Left lung (tissue), 10 donors: ENCODE results near the gene SENP3. TPM values are rescaled to one million over a fixed set of nuclear protein-coding genes. Genes with fewer than 3 reads are reported as not detected.

Source experiments
- ATAC-seq: fragments of 200-7000 bp; cut with Tn5 transposase; one replicate; pipeline ENCODE4 v1.9.1; 2020; ENCODE audit warnings: moderate library complexity
- DNase-seq, 4 donors: peaks; one replicate each; pipeline ENCODE4 v3.0.0-alpha.2; 2013 to 2020
- H3K27ac ChIP-seq, 2 donors: fragments of 200-600 bp; sonication (generic) in 1 of 2; one replicate each; pipeline versions ENCODE4 v1.5.0 to v1.8.0; 2020 to 2021
- H3K27me3 ChIP-seq, 2 donors: fragments of 200-600 bp; sonication (generic) in 1 of 2; one replicate each; pipeline versions ENCODE4 v1.5.0 to v1.8.0; 2020 to 2021
- H3K36me3 ChIP-seq, 2 donors: fragments of 200-600 bp; sonication (generic) in 1 of 2; one replicate each; pipeline versions ENCODE4 v1.5.0 to v1.8.0; 2020 to 2021
- H3K4me1 ChIP-seq, 2 donors: fragments of 200-600 bp; one replicate each; pipeline ENCODE4 v1.8.0; 2021
- H3K4me3 ChIP-seq, 2 donors: fragments of 200-600 bp; sonication (generic) in 1 of 2; one replicate each; pipeline versions ENCODE4 v1.5.0 to v1.8.0; 2020 to 2021; ENCODE audit warnings: mild to moderate bottlenecking in 1 of 2
- H3K9me3 ChIP-seq, 2 donors: fragments of 200-600 bp; sonication (generic) in 1 of 2; one replicate each; pipeline versions ENCODE4 v1.5.0 to v1.8.0; 2020 to 2021
- intact Hi-C, 2 donors: fragments of 100-400 bp; cut with DNase I; formaldehyde crosslinking; loops; one replicate each; pipeline versions ENCODE4 v1.11.2 to v1.14.2; 2022
- polyA plus RNA-seq, 6 donors: library from polyadenylated mRNA; unstranded; fragments of 120-200 nt; gene quantifications; one replicate each; pipeline ENCODE4 v1.2.1, GENCODE V29; 2013; ENCODE audit not compliant: insufficient read length in 6 of 6
- total RNA-seq, 2 donors: library from RNA; stranded (reverse); fragmentation: NEBNext Ultra II Directional; extraction: Animal tissue kit (Norgen Biotek cat#: 25700); gene quantifications; one replicate each; pipeline ENCODE4 v1.2.1, GENCODE V29; 2021
- TF ChIP-seq, protein P1 (sequence below), 2 donors: fragments of 200-600 bp; sonication (generic) in 1 of 2; IDR thresholded peaks; one replicate each; pipeline versions ENCODE4 v1.5.0 to v1.8.0; 2021; ENCODE audit warnings: antibody characterized with exemption in 2 of 2
- donor health status: DM: no; HTN: yes; CAD: no.
- donor health status: DM: no; HTN: no; CAD: no.

The SENP3 gene
- total and polyA plus RNA-seq, 8 donors, result 43.5 to 72.5 (median 67.9) TPM

DNA sequence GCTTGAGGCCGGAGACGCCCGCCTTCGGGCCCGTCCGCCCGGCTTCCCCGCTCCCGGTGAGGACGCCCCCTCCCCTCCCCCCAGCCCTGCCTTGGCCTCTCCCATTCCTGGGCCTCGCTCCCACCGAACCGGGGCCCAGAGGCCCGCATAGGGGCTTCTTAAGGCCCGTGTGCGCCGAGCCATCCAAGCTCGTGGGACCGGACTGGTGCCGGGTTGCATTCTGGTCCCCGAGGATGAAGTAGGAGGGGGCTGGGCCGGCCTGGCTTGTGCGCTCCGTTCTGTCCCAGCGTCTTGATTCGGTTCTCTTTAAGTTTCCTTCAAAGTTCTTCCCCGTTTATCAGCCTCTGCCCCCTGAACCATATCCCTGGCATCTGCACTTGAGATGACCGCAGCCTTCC lies 488 bp downstream of the SENP3 start:
- TF ChIP-seq, protein P1, sequence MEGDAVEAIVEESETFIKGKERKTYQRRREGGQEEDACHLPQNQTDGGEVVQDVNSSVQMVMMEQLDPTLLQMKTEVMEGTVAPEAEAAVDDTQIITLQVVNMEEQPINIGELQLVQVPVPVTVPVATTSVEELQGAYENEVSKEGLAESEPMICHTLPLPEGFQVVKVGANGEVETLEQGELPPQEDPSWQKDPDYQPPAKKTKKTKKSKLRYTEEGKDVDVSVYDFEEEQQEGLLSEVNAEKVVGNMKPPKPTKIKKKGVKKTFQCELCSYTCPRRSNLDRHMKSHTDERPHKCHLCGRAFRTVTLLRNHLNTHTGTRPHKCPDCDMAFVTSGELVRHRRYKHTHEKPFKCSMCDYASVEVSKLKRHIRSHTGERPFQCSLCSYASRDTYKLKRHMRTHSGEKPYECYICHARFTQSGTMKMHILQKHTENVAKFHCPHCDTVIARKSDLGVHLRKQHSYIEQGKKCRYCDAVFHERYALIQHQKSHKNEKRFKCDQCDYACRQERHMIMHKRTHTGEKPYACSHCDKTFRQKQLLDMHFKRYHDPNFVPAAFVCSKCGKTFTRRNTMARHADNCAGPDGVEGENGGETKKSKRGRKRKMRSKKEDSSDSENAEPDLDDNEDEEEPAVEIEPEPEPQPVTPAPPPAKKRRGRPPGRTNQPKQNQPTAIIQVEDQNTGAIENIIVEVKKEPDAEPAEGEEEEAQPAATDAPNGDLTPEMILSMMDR (IDR thresholded peaks at IDR 0.05), result no peak
- intact Hi-C loops, result loop anchor here in 1 of 2 donors (5.0 kb wide), 2 partner anchors 50 to 205 kb away; partner anchors contain the start of gene TMEM95
- ATAC-seq, result no peak

DNA sequence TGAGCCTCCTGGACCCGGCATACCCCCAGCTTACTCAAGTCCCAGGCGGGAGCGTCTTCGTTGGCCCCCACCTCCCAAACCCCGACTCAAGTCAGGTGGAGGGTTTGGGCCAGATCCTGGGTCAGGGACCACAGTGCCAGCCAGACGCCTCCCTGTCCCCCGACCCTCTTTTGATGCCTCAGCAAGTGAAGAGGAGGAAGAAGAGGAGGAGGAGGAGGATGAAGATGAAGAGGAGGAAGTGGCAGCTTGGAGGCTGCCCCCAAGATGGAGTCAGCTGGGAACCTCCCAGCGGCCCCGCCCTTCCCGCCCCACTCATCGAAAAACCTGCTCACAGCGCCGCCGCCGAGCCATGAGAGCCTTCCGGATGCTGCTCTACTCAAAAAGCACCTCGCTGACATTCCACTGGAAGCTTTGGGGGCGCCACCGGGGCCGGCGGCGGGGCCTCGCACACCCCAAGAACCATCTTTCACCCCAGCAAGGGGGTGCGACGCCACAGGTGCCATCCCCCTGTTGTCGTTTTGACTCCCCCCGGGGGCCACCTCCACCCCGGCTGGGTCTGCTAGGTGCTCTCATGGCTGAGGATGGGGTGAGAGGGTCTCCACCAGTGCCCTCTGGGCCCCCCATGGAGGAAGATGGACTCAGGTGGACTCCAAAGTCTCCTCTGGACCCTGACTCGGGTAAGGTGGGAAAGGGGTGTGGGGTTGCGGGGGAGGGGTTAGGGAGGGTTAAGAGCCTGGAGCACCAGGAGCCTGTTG lies 1.6 kb downstream of the SENP3 start:
- no peak for ATAC-seq
- intact Hi-C loops, result loop anchor here in 1 of 2 donors (5.0 kb wide), 2 partner anchors 51 to 206 kb away; partner anchors contain the start of gene TMEM95
- Histone ChIP-seq H3K27ac (no peak overlapping the region), H3K4me1 (peaks cover 30 to 61% of the 10 kb centered on the region in 2 donors), H3K4me3 (peak overlapping the region in 1 of 2 donors; percentile 82), H3K9me3 (no peaks in the 10 kb centered on the region), H3K27me3 (no peaks in the 10 kb centered on the region), H3K36me3 (peaks cover 0 to 58% of the 10 kb centered on the region in 2 donors)
- DNase-seq, result no peak
- TF ChIP-seq, protein P1 (IDR thresholded peaks at IDR 0.05), result no peak

More for the DNA sequence above, 488 bp downstream of the SENP3 start:
- Histone ChIP-seq H3K4me3 (peak overlapping the region; percentile 82 to 83), H3K27ac (peak overlapping the region; percentile 93 to 97), H3K36me3 (peaks cover 0 to 50% of the 10 kb centered on the region in 2 donors), H3K27me3 (no peaks in the 10 kb centered on the region), H3K4me1 (peaks cover 41 to 70% of the 10 kb centered on the region in 2 donors), H3K9me3 (no peaks in the 10 kb centered on the region)
- DNase-seq, result no peak

DNA sequence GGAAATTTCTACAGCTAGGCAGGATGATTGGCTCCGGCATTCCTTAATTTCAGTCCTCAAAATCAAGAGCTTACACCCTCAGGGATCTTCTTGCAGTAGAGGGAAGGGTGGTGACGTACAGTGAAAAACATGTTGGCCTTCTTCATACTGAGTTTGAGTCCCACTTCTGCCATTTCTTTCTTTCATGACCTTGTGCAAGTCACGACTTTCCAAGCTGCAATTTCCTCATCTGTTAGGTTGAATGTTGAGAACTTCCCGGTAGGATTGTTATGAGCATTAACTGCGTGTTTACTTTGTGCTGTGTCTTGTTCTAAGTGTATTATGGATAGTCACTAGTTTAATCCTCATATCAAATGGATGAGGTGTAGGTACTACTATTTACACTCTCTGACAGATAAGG lies 7.9 kb downstream of the SENP3 start:
- H3K27me3 ChIP-seq, result no peaks in the 10 kb centered on the region
- DNase-seq, result no peak
- no peak for ATAC-seq
- H3K27ac ChIP-seq, result no peak overlapping the region
- TF ChIP-seq, protein P1 (IDR thresholded peaks at IDR 0.05), result no peak
- peaks cover 0 to 76% of the 10 kb centered on the region in 2 donors for H3K36me3 ChIP-seq
- H3K4me1 ChIP-seq, result peaks cover 5 to 24% of the 10 kb centered on the region in 2 donors
- no peak overlapping the region for H3K4me3 ChIP-seq
- intact Hi-C loops, result no loop called here
- H3K9me3 ChIP-seq, result no peaks in the 10 kb centered on the region

DNA sequence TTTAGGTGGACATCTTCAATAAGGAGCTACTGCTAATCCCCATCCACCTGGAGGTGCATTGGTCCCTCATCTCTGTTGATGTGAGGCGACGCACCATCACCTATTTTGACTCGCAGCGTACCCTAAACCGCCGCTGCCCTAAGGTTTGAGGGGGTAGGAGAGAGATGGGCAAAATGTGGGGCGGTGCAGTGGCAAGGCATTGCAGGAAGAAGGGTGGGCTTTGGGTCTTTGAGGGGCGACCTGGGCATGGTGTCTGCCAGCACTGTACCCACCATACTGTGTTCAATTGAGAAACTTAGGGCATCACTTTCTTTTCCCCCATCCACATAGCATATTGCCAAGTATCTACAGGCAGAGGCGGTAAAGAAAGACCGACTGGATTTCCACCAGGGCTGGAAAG lies 8.6 kb downstream of the SENP3 start:
- TF ChIP-seq, protein P1 (IDR thresholded peaks at IDR 0.05), result no peak
- H3K36me3 ChIP-seq, result peaks cover 0 to 76% of the 10 kb centered on the region in 2 donors
- no peak for DNase-seq
- intact Hi-C loops, result no loop called here
- ATAC-seq, result no peak
- no peaks in the 10 kb centered on the region for H3K27me3 ChIP-seq
- H3K9me3 ChIP-seq, result no peaks in the 10 kb centered on the region
- H3K27ac ChIP-seq, result no peak overlapping the region
- H3K4me1 ChIP-seq, result peaks cover 11 to 29% of the 10 kb centered on the region in 2 donors
- H3K4me3 ChIP-seq, result no peak overlapping the region

DNA sequence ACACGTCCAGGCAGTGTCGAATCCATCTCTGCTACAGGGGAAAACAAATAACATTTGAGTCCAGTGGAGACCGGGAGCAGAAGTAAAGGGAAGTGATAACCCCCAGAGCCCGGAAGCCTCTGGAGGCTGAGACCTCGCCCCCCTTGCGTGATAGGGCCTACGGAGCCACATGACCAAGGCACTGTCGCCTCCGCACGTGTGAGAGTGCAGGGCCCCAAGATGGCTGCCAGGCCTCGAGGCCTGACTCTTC lies 10.5 kb downstream of the SENP3 start:
- H3K27ac ChIP-seq, result peak overlapping the region; percentile 76 to 98
- H3K4me3 ChIP-seq, result peak overlapping the region; percentile 33 to 100
- peaks cover 18 to 48% of the 10 kb centered on the region in 2 donors for H3K4me1 ChIP-seq
- no peaks in the 10 kb centered on the region for H3K9me3 ChIP-seq
- intact Hi-C loops, result no loop called here
- TF ChIP-seq, protein P1 (IDR thresholded peaks at IDR 0.05), result no peak
- no peak for ATAC-seq
- peaks cover 0 to 76% of the 10 kb centered on the region in 2 donors for H3K36me3 ChIP-seq
- no peaks in the 10 kb centered on the region for H3K27me3 ChIP-seq
- DNase-seq, result no peak
